Astrocyte (in vitro differentiated cells and primary cell): ENCODE results near the gene CLEC16A.

Source experiments
- CTCF ChIP-seq: IDR thresholded peaks from 2 replicates; pipeline ENCODE4 v1.5.1; 2011; ENCODE audit warnings: low read depth, mild to moderate bottlenecking, inconsistent platforms, low read length, moderate library complexity; ENCODE audit not compliant: insufficient read depth
- EZH2 ChIP-seq: IDR thresholded peaks from 2 replicates; pipeline ENCODE4 v1.6.1; 2012; ENCODE audit warnings: mild to moderate bottlenecking, low read length, inconsistent platforms; ENCODE audit not compliant: insufficient read depth

GRCh38 chr16:11024333-11025053 is 80.1 kb downstream of the CLEC16A start:
- TF ChIP-seq CTCF = no peak
- TF ChIP-seq EZH2 = no peak
